GM12864 (cell line): ENCODE results near the gene NR1H4.

Experiments
- DNase-seq: peaks from one replicate; pipeline ENCODE4 v3.0.0-alpha.2; 2011; ENCODE audit warnings: low read depth
- H3K4me3 ChIP-seq: 2 replicates; pipeline ENCODE4 v1.5.1; 2011; ENCODE audit warnings: mild to moderate bottlenecking, low read depth, low read length, control low read depth
- CTCF ChIP-seq: IDR thresholded peaks from 2 replicates; pipeline ENCODE4 v1.5.1; 2011; ENCODE audit warnings: low read depth, mild to moderate bottlenecking, moderate library complexity, low read length, control low read depth, inconsistent platforms; ENCODE audit errors: missing control alignments

NR1H4 gene

DNA sequence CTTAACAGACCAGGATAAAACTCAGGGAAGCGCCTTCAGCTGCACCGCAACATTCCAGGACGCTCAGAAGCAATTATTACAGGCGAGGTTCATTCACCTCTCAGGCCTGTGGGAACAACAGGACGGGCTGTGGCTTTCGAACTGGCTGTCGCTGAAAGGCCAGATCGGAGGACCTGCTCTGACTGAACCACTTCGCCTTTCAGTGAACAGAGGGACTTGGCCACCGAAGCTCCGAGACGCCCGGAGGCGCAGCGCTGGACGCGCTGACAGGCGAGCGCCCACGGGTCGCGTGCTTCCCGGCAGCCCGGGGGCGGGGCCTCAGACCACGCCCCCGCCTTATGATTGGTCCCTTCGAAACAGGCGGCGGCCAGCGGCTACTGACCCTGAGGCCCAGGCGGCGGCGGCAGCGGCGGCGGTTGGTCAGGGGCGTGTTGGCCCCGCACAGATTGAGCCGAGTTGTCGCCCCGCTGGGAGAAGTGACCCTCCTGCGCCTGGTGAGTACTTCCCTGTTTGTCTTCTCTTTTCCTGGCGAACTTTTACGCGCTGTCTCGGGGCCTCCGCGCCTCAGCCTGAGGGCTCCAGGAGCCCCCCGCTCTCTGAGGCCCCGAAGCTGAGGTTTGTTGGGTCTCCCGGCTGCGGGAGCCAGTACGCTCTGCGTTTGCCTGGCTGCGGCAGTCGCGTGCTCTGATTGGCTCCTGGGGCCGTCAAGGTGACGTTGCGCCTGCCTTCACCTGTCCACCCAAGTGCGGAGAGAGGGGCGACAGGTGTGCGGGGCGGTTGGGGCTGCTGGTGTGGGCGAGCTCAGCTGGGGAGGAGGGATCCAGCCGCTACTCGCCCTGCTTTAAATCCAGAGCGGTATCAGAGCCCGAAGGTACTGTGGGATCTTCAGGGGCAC, 99.9 kb downstream of the NR1H4 start, which contains the start of gene GAS2L3:
Gene GAS2L3, plus strand, starts transcription at position 393 of the 895 bp plus-strand sequence. CDS start 21,221 bp downstream, outside the sequence.
- peak; percentile 31 for DNase-seq
- peak within 1 kb of the TSS; percentile 73 for H3K4me3 ChIP-seq
- no peak for TF ChIP-seq CTCF

GRCh38 chr12:100574187-100575074, 100.8 kb downstream of the NR1H4 start:
- TF ChIP-seq CTCF, result no peak
- peak overlapping the region; percentile 73 for H3K4me3 ChIP-seq
- DNase-seq, result no peak

DNA sequence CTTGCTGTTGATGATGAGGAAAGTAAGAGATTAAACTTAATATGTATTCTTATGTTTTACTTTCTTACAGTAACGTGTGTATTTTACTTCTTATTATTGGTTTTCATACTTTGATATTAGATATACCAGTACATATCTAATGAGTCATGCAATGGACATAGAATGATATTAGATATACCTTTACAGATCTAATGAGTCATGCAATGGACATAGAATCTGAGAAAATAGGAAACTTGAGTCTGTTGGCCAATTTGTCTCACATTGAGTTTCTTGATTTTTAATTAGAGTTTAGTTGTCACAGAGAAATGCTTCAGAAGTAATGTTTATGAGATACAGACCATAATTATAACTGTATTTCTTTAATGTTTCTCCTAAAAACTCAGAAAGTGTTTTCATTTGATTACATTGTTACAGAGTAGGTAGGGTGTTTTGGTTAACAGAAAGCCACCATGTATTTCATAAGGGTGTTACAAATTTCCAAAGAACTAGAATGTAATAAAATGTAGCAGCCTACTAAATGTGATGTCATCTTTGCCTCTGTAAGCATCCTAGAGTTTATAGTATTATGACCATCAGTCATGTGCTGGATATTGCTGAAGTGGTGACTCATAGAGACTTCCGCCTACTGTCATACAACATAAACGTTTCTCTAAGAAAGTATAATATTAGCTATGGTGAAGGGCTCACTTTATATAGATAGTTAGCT, 102.8 kb downstream of the NR1H4 start:
- no peak for TF ChIP-seq CTCF
- no peak for DNase-seq
- no peak overlapping the region for H3K4me3 ChIP-seq

GRCh38 chr12:100578923-100579322, 105.3 kb downstream of the NR1H4 start:
- TF ChIP-seq CTCF, result no peak
- no peak overlapping the region for H3K4me3 ChIP-seq
- DNase-seq, result no peak

GRCh38 chr12:100579844-100580243, 106.2 kb downstream of the NR1H4 start:
- DNase-seq, result no peak
- no peak for TF ChIP-seq CTCF
- no peak overlapping the region for H3K4me3 ChIP-seq

DNA sequence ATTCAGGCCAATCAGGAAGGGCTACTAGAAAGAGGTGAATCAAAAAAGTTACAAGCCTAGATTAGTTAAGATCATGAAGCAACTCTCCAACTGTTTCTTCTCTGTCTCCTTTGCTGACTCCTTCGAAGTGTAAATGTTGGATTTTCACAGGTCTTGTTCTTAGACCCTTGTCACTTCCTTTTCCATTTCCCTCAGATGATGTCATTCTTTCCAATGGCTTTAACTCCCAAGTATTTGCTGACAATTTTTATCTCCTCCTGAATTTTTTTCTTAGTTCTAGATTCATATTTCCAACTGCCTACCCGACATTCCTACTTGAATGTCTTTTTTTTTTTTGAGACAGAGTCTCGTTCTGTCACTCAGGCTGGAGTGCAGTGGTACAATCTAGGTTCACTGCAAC, 110.6 kb downstream of the NR1H4 start:
- no peak for DNase-seq
- no peak for TF ChIP-seq CTCF

More for the DNA sequence above, 110.6 kb downstream of the NR1H4 start:
- H3K4me3 ChIP-seq, result no peak overlapping the region
